NCI-H774 (cell line): ENCODE measurements around the gene TMPRSS12.
"Not testable (repeated sequence)": the region's sequence is repeated elsewhere in the genome, so short reads cannot be mapped to it uniquely, and the experiment has no call there.

Experiments used
- DNase-seq: peaks from one replicate; lab custom pipeline; 2025; lab: John Stamatoyannopoulos, UW

TMPRSS12 gene

GRCh38 chr12:50926932-50927331 is 84.2 kb downstream of the TMPRSS12 start:
- DNase-seq, result not testable (repeated sequence)

GRCh38 chr12:50927356-50927755 is 84.6 kb downstream of the TMPRSS12 start:
- no peak for DNase-seq

- no peak for DNase-seq
Measured at GRCh38 chr12:50927766-50928224, 85.1 kb downstream of the TMPRSS12 start.

GRCh38 chr12:50928392-50928791 is 85.7 kb downstream of the TMPRSS12 start:
- no peak for DNase-seq

- DNase-seq, result no peak
Measured at GRCh38 chr12:50929831-50930230, 87.1 kb downstream of the TMPRSS12 start.

DNA sequence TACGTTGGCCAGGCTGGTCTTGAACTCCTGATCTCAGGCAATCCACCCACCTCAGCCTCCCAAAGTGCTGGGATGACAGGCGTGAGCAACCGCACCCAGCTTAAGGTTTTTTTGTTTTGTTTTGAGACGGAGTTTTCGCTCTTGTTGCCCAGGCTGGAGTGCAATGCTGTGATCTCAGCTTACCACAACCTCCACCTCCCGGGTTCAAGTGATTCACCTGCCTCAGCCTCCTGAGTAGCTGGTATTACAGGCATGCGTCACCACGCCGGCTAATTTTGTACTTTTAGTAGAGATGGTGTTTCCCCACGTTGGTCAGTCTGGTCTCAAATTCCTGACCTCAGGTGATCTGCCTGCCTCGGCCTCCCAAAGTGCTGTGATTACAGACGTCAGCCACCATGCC is 87.8 kb downstream of the TMPRSS12 start:
- DNase-seq, result not testable (repeated sequence)

DNA sequence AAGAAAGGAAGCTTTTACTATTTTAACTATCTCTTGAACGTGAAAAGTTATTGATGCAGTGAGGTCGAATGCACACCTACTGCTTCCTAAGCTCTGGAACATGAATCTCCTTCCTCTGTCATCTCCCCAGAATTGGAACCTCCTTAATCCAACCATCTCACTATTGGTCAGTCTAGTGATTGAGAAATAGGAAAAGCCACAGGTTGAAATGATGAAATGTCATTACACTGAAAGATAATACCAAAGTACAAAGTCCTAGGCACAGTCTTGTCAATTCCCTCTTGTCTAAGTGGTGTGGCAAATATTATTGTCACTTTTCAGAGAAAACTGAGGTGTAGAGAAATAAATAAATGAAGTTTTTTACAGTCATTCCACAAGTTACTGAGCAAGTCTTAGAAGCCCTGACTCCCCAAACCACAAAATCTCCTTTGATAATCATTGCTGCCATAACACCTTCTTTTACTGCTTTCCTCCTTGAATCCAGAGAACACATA is 90.1 kb downstream of the TMPRSS12 start:
- no peak for DNase-seq

- peak; percentile 9 for DNase-seq
Measured at GRCh38 chr12:50933459-50934124, 90.9 kb downstream of the TMPRSS12 start.

GRCh38 chr12:50934371-50934851 is 91.7 kb downstream of the TMPRSS12 start:
- no peak for DNase-seq

DNA sequence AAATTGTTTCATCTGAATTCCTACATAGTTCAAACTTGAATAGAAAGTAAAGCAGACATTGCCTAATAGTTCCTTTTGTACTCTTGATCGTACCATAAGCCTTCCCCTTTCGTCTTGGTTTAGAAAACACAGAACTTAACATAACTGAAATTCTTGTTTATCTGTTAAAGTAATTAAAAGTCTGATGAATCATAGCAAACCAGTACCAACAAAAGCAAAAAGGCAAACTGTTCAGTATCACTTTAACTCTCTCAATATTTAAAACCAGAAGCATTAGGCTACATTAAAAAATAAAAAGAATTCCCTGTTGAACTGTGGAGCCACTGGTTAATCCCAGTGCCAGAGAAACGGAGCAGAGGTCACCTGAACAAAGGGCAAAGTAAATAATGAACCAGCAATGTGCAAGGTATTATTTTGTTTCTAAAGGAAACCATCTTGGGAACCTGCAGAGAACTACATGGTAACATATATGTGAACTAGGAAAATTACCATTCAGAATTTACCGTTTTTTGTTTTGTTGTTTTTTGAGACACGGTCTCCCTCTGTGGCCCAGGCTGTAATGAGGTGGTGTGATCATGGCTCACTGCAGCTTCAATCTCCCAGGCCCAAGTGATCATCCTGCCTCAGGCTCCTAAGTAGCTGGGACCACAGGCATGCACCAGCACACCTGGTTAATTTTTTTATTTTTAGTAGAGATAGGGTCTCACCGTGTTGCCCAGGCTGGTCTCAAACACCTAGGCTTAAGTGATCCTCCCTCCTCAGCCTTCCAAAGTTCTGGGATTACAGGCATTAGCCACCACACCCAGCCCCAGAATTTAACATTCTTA is 92.5 kb downstream of the TMPRSS12 start:
- no peak for DNase-seq

DNA sequence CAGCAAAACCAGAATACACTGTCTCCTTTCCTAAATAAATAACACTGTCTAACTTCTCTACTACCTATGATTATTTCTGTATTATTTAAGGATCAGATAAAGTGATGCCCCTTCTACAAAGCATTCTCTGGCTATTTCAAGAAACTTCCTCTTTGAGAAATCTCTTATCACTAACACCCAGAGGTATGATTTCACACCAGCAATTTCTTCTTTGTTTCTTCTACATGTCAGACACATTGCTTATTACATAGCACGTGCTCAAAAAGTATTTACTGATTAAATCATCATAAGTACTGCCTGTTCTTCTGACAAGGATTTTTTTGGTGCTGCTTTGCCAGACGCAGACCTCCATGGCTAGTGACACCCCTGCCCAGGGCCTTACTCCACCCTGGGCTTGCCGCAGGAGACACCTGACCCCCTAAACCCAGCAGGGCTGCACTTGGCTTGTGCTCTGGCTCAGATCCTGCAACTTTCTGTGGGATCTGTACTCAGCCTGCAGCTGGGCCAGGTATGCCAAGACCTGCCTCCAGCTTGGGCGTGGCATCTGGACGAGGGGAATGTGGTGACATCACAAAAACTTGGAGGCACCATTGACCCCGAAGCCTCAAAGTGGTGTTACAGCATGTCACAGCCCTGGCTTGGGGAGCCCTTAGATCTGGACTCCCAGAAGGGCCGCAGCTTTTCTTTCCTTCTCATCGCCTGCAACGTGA is 94.2 kb downstream of the TMPRSS12 start:
- DNase-seq, result no peak
